HepG2 (cell line): ENCODE measurements around the gene NDUFS2. TPM values are rescaled to one million over a fixed set of nuclear protein-coding genes. Genes with fewer than 3 reads are reported as not detected.

Source experiments
- BRCA1 ChIP-seq: sonication (generic); formaldehyde crosslinking; IDR thresholded peaks from 2 replicates; pipeline ENCODE4 v1.4.0; 2020; ENCODE audit warnings: missing genetic modification reagents
- DRAP1 ChIP-seq: IDR thresholded peaks from 2 replicates; pipeline ENCODE4 v1.6.1; 2016; ENCODE audit warnings: missing genetic modification reagents, missing compliant biosample characterization
- HNRNPUL1 ChIP-seq: fragments of 200-400 bp; formaldehyde crosslinking; IDR thresholded peaks from 2 replicates; pipeline ENCODE4 v1.6.1; 2017; ENCODE audit warnings: low read depth, mild to moderate bottlenecking, low read length, moderate library complexity
- IKZF5 ChIP-seq: IDR thresholded peaks from 2 replicates; pipeline ENCODE4 v1.6.1; 2018; ENCODE audit warnings: missing genetic modification reagents, mild to moderate bottlenecking, missing compliant biosample characterization
- MAFG ChIP-seq: sonication (generic); formaldehyde crosslinking; IDR thresholded peaks from 2 replicates; pipeline ENCODE4 v1.5.1; 2020; ENCODE audit warnings: mild to moderate bottlenecking, missing genetic modification reagents
- MED8 ChIP-seq: sonication (generic); formaldehyde crosslinking; IDR thresholded peaks from 2 replicates; pipeline ENCODE4 v1.8.1; 2023; ENCODE audit warnings: mild to moderate bottlenecking, missing genetic modification reagents; ENCODE audit not compliant: insufficient replicate concordance
- MEIS1 ChIP-seq: sonication (generic); formaldehyde crosslinking; IDR thresholded peaks from 2 replicates; pipeline ENCODE4 v1.9.0; 2021; ENCODE audit warnings: mild to moderate bottlenecking, missing genetic modification reagents, moderate library complexity, borderline replicate concordance
- PLSCR1 ChIP-seq: sonication (generic); formaldehyde crosslinking; IDR thresholded peaks from 2 replicates; pipeline ENCODE4 v1.5.0; 2020; ENCODE audit warnings: missing genetic modification reagents, mild to moderate bottlenecking, borderline replicate concordance
- RERE ChIP-seq: IDR thresholded peaks from 2 replicates; pipeline ENCODE4 v1.6.1; 2016; ENCODE audit warnings: low read depth, missing genetic modification reagents, missing compliant biosample characterization
- WIZ ChIP-seq: sonication (generic); formaldehyde crosslinking; IDR thresholded peaks from 2 replicates; pipeline ENCODE4 v1.5.1; 2020; ENCODE audit warnings: mild to moderate bottlenecking, missing genetic modification reagents
- ZBTB3 ChIP-seq: sonication (generic); formaldehyde crosslinking; IDR thresholded peaks from 2 replicates; pipeline ENCODE4 v1.4.0; 2020; ENCODE audit warnings: low read depth, mild to moderate bottlenecking, moderate library complexity, missing genetic modification reagents, borderline replicate concordance
- ZBTB42 ChIP-seq: sonication (generic); formaldehyde crosslinking; IDR thresholded peaks from 2 replicates; pipeline ENCODE4 v1.5.0; 2020; ENCODE audit warnings: mild to moderate bottlenecking, missing genetic modification reagents
- ZFP82 ChIP-seq: sonication (generic); formaldehyde crosslinking; IDR thresholded peaks from 2 replicates; pipeline ENCODE4 v1.5.1; 2020; ENCODE audit warnings: mild to moderate bottlenecking, missing genetic modification reagents, borderline replicate concordance
- ZNF24 ChIP-seq: fragments of 450-650 bp; IDR thresholded peaks from 2 replicates; pipeline ENCODE4 v1.6.1; 2017; ENCODE audit warnings: antibody characterized with exemption, mild to moderate bottlenecking
- ZNF430 ChIP-seq: sonication (generic); formaldehyde crosslinking; IDR thresholded peaks from 2 replicates; pipeline ENCODE4 v1.9.0; 2021; ENCODE audit warnings: mild to moderate bottlenecking, missing genetic modification reagents
- ZNF562 ChIP-seq: sonication (generic); formaldehyde crosslinking; IDR thresholded peaks from 2 replicates; pipeline ENCODE4 v1.8.0; 2022; ENCODE audit warnings: missing genetic modification reagents, borderline replicate concordance
- ZNF660 ChIP-seq: sonication (generic); formaldehyde crosslinking; IDR thresholded peaks from 2 replicates; pipeline ENCODE4 v1.5.1; 2020; ENCODE audit warnings: mild to moderate bottlenecking, low read depth, missing genetic modification reagents, borderline replicate concordance
- ZSCAN12 ChIP-seq: sonication (generic); formaldehyde crosslinking; IDR thresholded peaks from 2 replicates; pipeline ENCODE4 v1.9.0; 2021; ENCODE audit warnings: mild to moderate bottlenecking, missing genetic modification reagents
- ZSCAN31 ChIP-seq: sonication (generic); formaldehyde crosslinking; IDR thresholded peaks from 2 replicates; pipeline ENCODE4 v1.5.0; 2020; ENCODE audit warnings: low read depth, mild to moderate bottlenecking, missing genetic modification reagents
- polyA plus RNA-seq, 8 experiments: library from polyadenylated mRNA; depleted of rRNA in 3 of 8; stranded (reverse) in 7 of 8; unstranded in 1 of 8; fragments of >200 nt; fragmentation: Illumina TruSeq in 4 of 8; extraction: Trizol in 4 of 8; gene quantifications; 2 replicates each; pipeline versions ENCODE4 v1.2.1 to v1.2.3, GENCODE V29; 2011 to 2016; ENCODE audit warnings: low read depth in 4 of 8, missing spikeins in 1 of 8, mixed read lengths in 1 of 8; ENCODE audit not compliant: insufficient read depth in 1 of 8
- total RNA-seq, 5 experiments: library from RNA; depleted of rRNA; stranded (reverse); fragments of >200 nt; fragmentation: Illumina TruSeq; extraction: Trizol; gene quantifications; 2 replicates each; pipeline ENCODE4 v1.2.3, GENCODE V29; 2016; ENCODE audit warnings: low read depth in 1 of 5

The NDUFS2 gene
- total and polyA plus RNA-seq, 2 of the 13 experiments (the other 11 are each of a cell fraction or from before 2014, with no cell fraction given), result 89.9 to 118 TPM

- no peak for TF ChIP-seq PLSCR1 (CRISPR knock-in tag)
- TF ChIP-seq MEIS1, result peak; percentile 72
- peak; percentile 86 for TF ChIP-seq ZSCAN31
- TF ChIP-seq RERE (CRISPR knock-in tag), result no peak
- TF ChIP-seq ZNF430, result peak; percentile 90
- TF ChIP-seq HNRNPUL1, result no peak
- TF ChIP-seq ZFP82 (CRISPR knock-in tag), result no peak
- no peak for TF ChIP-seq MAFG (CRISPR knock-in tag)
- TF ChIP-seq ZNF24, result no peak; the same call in 1 of the 2 replicates
- TF ChIP-seq WIZ, result no peak; the same call in 1 of the 2 replicates
- TF ChIP-seq ZSCAN12, result no peak; the same call in 1 of the 2 replicates
- TF ChIP-seq IKZF5 (CRISPR knock-in tag), result 0 out of 2 replicates have a peak, but pooled peaks have one; percentile 54
- TF ChIP-seq ZNF562, result no peak
- TF ChIP-seq ZBTB42 (CRISPR knock-in tag), result no peak; the same call in 1 of the 2 replicates
- no peak for TF ChIP-seq ZNF660 (CRISPR knock-in tag)
- TF ChIP-seq DRAP1 (CRISPR knock-in tag), result peak; percentile 70
- TF ChIP-seq BRCA1 (CRISPR knock-in tag), result no peak
- peak; percentile 75 for TF ChIP-seq MED8 (CRISPR knock-in tag)
- no peak; the same call in 1 of the 2 replicates for TF ChIP-seq ZBTB3
These were observed 24.8 kb upstream of the NDUFS2 start, which contains the start of gene B4GALT3 (continued) for GRCh38 chr1:161177112-161177935.
